Sigmoid colon (tissue), 4 donors: ENCODE results near the gene FBXO38.

Source experiments
- EP300 ChIP-seq, 4 donors: sonication (generic); formaldehyde crosslinking; IDR thresholded peaks; one replicate each; pipeline ENCODE4 v1.6.1; 2017; ENCODE audit warnings: antibody characterized with exemption in 4 of 4
- POLR2A ChIP-seq, 2 donors: fragments of 450-650 bp; IDR thresholded peaks; one replicate each; pipeline ENCODE4 v1.6.1; 2016; ENCODE audit warnings: antibody characterized with exemption in 2 of 2, mild to moderate bottlenecking in 2 of 2, moderate library complexity in 2 of 2
- TF ChIP-seq, protein P1 (sequence below), 4 experiments: fragments of 450-650 bp in 3 of 4; fragments of 200-600 bp in 1 of 4; IDR thresholded peaks; one replicate each; pipeline ENCODE4 v1.5.1; 2016 to 2019; ENCODE audit warnings: antibody characterized with exemption in 4 of 4, mild to moderate bottlenecking in 3 of 4, moderate library complexity in 2 of 4

- TF ChIP-seq, protein P1, sequence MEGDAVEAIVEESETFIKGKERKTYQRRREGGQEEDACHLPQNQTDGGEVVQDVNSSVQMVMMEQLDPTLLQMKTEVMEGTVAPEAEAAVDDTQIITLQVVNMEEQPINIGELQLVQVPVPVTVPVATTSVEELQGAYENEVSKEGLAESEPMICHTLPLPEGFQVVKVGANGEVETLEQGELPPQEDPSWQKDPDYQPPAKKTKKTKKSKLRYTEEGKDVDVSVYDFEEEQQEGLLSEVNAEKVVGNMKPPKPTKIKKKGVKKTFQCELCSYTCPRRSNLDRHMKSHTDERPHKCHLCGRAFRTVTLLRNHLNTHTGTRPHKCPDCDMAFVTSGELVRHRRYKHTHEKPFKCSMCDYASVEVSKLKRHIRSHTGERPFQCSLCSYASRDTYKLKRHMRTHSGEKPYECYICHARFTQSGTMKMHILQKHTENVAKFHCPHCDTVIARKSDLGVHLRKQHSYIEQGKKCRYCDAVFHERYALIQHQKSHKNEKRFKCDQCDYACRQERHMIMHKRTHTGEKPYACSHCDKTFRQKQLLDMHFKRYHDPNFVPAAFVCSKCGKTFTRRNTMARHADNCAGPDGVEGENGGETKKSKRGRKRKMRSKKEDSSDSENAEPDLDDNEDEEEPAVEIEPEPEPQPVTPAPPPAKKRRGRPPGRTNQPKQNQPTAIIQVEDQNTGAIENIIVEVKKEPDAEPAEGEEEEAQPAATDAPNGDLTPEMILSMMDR (IDR thresholded peaks at IDR 0.05), result no peak
- no peak for TF ChIP-seq POLR2A (IDR thresholded peaks at IDR 0.05)
- no peak for TF ChIP-seq EP300 (IDR thresholded peaks at IDR 0.05)
Observed at GRCh38 chr5:148426514-148426913, 42.8 kb downstream of the FBXO38 start.
